HG03139 (cell line): ENCODE measurements around the gene RPS6KA4.
"Not testable (repeated sequence)": the region's sequence is repeated elsewhere in the genome, so short reads cannot be mapped to it uniquely, and the experiment has no call there.

ENCODE experiments used
- ATAC-seq: cut with Tn5 transposase; IDR thresholded peaks from one replicate; pipeline ENCODE4 v1.9.1; 2021; ENCODE audit not compliant: unreplicated experiment

The RPS6KA4 gene

GRCh38 chr11:64415286-64415685 lies 56.3 kb downstream of the RPS6KA4 start:
- no peak for ATAC-seq

- no peak for ATAC-seq
These were observed 57.2 kb downstream of the RPS6KA4 start for GRCh38 chr11:64415996-64416728.

DNA sequence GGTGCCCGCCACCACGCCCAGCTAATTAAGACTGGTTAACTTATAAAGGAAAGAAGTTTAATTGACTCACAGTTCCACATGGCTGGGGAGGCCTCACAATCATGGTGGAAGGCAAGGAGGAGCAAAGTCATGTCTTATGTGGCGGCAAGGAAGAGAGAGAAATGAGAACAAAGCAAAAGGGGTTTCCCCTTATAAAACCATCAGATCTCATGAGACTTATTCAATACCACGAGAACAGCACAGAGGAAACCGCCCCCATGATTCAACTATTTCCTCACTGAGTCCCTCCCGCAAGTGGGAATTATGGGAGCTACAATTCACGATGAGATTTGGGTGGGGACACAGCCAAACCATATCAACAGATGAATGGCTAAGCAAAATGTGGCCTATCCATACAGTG lies 59.3 kb downstream of the RPS6KA4 start:
- not testable (repeated sequence) for ATAC-seq

DNA sequence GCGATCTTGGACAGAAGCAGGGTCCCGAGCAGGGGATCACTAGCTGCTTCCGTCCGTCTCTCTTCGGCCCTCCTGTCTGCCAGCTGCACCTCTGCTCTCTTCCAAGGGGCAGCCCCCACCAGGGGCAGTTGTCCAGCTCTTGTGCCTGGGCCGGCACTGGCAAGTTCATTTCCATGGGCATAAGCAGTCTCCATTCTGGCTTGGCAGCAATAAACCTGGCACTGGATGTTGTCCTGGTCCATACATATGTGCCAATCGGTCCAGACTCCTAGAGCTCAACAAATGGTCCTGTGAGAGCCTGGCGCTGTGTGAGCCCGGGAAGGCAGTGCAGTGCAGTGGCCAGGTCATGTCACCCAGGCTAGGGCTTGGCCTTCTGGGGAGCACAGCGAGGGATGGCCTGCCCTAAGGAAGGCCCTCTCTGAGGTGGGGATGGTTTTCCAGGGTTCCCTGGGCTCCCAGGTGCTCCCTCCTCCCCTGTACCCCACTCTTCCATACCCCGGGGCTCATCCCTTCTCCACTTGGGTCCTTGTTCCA lies 60.4 kb downstream of the RPS6KA4 start:
- ATAC-seq: no peak

DNA sequence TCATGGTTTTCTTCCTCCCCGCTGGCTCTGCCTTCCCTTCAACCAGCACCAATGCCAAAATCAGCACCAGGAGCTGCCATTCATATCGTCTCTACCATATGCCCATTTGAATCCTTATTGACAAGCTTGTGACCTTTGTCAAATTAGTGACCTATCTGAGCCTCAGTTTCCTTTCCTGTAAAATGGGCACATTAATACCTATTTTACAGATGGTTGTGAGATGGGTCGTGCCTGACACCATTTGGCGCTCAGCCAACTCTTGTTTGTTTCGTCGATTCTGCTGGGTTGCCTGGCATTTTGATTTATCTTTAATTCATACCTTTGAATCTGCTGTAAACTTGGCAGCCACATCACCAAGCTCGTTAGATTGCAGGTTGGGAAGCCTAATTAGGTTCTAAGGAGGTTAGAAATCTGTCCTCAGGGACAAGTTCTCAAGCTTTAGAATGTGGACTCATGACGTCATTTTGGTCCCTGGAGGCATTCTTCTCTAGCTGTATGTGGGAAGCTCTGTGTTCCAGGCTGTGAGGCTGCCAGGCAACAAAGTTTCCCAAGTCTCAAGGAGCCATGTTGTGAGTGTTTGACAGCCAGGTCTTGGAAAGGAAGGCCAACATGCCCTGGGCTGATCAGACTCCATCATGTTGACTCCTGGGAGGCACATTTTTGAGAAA lies 61.0 kb downstream of the RPS6KA4 start:
- ATAC-seq: no peak
